Activated CD8-positive, alpha-beta memory T cell treated with anti-CD3 and anti-CD28 coated beads, Interleukin-2, amount 50 U/mL, for 24 hours (primary cell): ENCODE data around the gene SIVA1.
A peak's percentile ranks its signal among the peaks of the same experiment; 100 is the strongest.

Experiments
- DNase-seq: peaks from one replicate; pipeline ENCODE4 v3.0.0-alpha.2; 2020; ENCODE audit errors: extremely low read depth

SIVA1 gene

GRCh38 chr14:104752735-104753527 lies at the start of gene SIVA1:
TSS of gene SIVA1 (plus strand) at chr14:104753147. CDS start at chr14:104753202, 55 bp downstream.
- peak; percentile 99 for DNase-seq

GRCh38 chr14:104703269-104703668 lies 49.7 kb upstream of the SIVA1 start:
- DNase-seq: no peak

GRCh38 chr14:104704252-104704651 lies 48.7 kb upstream of the SIVA1 start:
- no peak for DNase-seq

- DNase-seq: no peak
Observed at GRCh38 chr14:104705340-104706047, 47.5 kb upstream of the SIVA1 start.

GRCh38 chr14:104706733-104707607 lies 46.0 kb upstream of the SIVA1 start:
- DNase-seq: no peak

- no peak for DNase-seq
Observed at GRCh38 chr14:104707608-104708595, 45.0 kb upstream of the SIVA1 start.

GRCh38 chr14:104708606-104709268 lies 44.2 kb upstream of the SIVA1 start:
- peak; percentile 40 for DNase-seq

GRCh38 chr14:104709387-104710039 lies 43.4 kb upstream of the SIVA1 start:
- DNase-seq: no peak

- no peak for DNase-seq
Observed at GRCh38 chr14:104710071-104710735, 42.7 kb upstream of the SIVA1 start.

- no peak for DNase-seq
Observed at GRCh38 chr14:104712881-104713734, 39.8 kb upstream of the SIVA1 start.

- DNase-seq: no peak
Observed at GRCh38 chr14:104714066-104714465, 38.9 kb upstream of the SIVA1 start.

- DNase-seq: no peak
Observed at GRCh38 chr14:104714681-104715080, 38.3 kb upstream of the SIVA1 start.

GRCh38 chr14:104715416-104715815 lies 37.5 kb upstream of the SIVA1 start:
- no peak for DNase-seq

- DNase-seq: no peak
Observed at GRCh38 chr14:104715871-104716270, 37.1 kb upstream of the SIVA1 start.

GRCh38 chr14:104717137-104717536 lies 35.8 kb upstream of the SIVA1 start:
- DNase-seq: no peak

- no peak for DNase-seq
Observed at GRCh38 chr14:104717646-104718045, 35.3 kb upstream of the SIVA1 start.

- no peak for DNase-seq
Observed at GRCh38 chr14:104718147-104718546, 34.8 kb upstream of the SIVA1 start.

GRCh38 chr14:104718871-104719270 lies 34.1 kb upstream of the SIVA1 start:
- DNase-seq: no peak
